Measurements from ENCODE around the gene FOXB2. TPM values are rescaled to one million over a fixed set of nuclear protein-coding genes. Genes with fewer than 3 reads are reported as not detected.
"Not testable (repeated sequence)": the region's sequence is repeated elsewhere in the genome, so short reads cannot be mapped to it uniquely, and the experiment has no call there.

Gene FOXB2
- total RNA-seq, 2 experiments from 2014 or later, result not detected

DNA sequence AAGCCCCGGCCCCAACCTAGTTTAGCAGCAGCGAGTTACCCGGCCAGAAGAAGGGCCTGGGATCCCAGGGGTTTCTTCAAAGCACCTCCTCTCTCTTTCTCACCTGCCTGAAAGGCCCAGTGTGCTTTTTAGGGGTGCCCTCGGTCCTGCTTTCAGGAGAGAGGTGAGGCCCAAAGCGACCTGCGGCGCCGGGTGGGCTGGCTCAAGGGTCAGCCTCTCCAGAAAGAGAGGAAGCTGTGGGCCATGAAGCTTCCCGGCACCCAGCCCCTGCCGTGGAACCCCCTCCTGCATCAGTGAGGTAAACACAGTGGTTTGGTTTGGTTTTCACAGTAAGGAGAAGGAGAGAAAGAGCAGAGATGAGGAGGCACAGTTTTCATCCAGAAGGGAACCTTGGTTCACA lies 4.3 kb downstream of the FOXB2 start:
- ATAC-seq (no peak), DNase-seq (no peak)
- intact Hi-C loops (cut with DNase I, micrococcal nuclease), result loop anchor here in 1 of 2 experiments (5.0 kb wide), 1 partner anchor 129 kb away; no protein-coding TSS in a partner anchor
- ChIA-PET POLR2A (no interaction called here), CTCF (interaction anchor here (0.7 kb wide), 1 partner anchor 49 kb away, joined by 3 read pairs; no protein-coding TSS in a partner anchor)
- peaks cover 2% of the 10 kb centered on the region for H3K36me3 Mint-ChIP-seq (ENCODE audit: low read depth)
- peaks cover 58% of the 10 kb centered on the region for H3K27me3 Mint-ChIP-seq
- H3K4me1 Mint-ChIP-seq, result peaks cover 28% of the 10 kb centered on the region
- no peak overlapping the region for H3K4me3 Mint-ChIP-seq
- no peaks in the 10 kb centered on the region for H3K9me3 Mint-ChIP-seq (ENCODE audit: low read depth)
- no peak overlapping the region for H3K27ac Mint-ChIP-seq

DNA sequence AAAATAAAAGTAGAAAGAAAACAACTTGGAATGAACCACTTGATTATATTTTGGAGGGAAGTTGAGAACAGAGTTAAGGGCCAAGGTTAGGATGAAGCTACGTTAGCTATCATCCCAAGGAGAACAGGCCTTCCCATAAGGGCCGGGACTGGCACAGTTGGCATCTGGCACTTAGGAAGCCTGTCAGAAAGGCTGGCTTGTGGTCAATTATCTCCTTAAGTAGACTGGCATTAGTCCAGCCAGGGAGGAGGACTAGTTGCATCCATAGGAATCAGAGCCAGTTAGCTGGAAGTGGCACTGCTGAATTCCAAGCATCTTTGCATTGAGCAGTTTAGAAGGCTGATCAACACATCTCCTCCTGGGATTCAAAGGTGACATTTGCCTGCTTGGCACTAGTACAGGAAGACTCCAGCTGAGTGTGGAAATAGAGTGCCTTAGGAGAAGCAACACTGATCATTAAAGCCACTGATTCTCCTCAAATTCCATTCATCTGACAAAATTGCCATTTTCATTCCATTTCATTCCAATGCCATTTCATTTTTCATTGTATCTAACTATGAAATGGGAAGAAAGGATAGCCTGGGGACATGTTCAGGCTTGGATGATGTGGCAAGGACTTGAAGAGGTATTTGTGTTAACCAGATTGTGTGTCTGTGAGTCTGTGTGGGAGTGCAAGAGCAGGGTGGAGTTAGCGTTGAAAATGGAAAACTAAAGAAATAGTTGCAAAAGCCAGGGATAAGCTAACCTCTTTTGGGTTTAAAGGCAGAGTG lies 5.5 kb downstream of the FOXB2 start:
- Mint-ChIP-seq H3K4me1 (peaks cover 18% of the 10 kb centered on the region), H3K36me3 (ENCODE audit: low read depth) (peaks cover 2% of the 10 kb centered on the region), H3K27me3 (peaks cover 47% of the 10 kb centered on the region), H3K9me3 (ENCODE audit: low read depth) (no peaks in the 10 kb centered on the region), H3K27ac (no peak overlapping the region), H3K4me3 (no peak overlapping the region)
- no peak for ATAC-seq
- no peak for DNase-seq
- intact Hi-C loops (cut with DNase I, micrococcal nuclease), result loop anchor here in 1 of 2 experiments (5.0 kb wide), 1 partner anchor 127 kb away; no protein-coding TSS in a partner anchor
- ChIA-PET POLR2A (no interaction called here), CTCF (interaction anchor here (0.9 to 1.9 kb wide), 3 partner anchors 8 to 15 kb away, joined by 3 to 7 read pairs (median 4); no protein-coding TSS in a partner anchor)

DNA sequence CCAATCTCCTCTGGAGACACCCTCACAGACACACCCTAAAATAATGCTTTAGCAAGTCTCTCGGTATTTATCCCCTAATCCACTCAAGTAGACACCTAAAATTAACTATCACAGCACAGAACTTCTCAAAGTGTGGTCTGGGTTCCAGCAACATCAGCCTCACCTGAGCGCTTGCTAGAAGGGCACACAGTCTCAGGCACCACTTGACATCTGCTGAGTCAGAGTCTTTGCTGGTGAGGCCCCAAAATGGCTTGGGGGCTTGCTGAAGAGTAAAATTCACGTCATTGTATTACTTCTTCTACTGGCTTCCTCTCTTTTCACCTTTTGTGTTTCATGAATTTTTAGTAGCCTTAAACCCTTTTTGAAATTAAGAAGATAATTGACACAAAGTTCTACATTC lies 9.0 kb downstream of the FOXB2 start:
- Mint-ChIP-seq H3K4me1 (no peaks in the 10 kb centered on the region), H3K27ac (no peak overlapping the region), H3K4me3 (no peak overlapping the region), H3K9me3 (ENCODE audit: low read depth) (no peaks in the 10 kb centered on the region), H3K36me3 (ENCODE audit: low read depth) (no peaks in the 10 kb centered on the region), H3K27me3 (peaks cover 28% of the 10 kb centered on the region)
- ChIA-PET CTCF (no interaction called here), POLR2A (no interaction called here)
- intact Hi-C loops (cut with DNase I, micrococcal nuclease), result no loop called here
- DNase-seq, result no peak
- no peak for ATAC-seq

DNA sequence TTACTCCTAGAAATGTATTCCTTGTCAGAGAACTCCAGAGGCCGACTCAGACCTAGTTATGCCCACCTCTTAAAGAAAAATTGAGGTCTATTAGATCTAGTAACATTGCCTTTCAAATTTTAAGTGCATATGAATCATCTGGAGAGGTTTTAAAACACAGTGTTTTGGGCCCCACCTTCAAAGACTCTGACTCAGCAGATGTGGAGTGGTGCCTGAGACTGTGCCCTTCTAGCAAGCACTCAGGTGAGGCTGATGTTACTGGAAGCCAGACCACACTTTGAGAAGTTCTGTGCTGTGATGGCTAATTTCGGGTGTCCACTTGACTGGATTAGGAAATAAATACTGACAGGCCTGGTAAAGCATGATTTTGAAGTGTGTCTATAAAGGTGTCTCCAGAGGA lies 10.6 kb downstream of the FOXB2 start:
- H3K36me3 Mint-ChIP-seq (ENCODE audit: low read depth), result no peaks in the 10 kb centered on the region
- DNase-seq (no peak), ATAC-seq (no peak)
- H3K4me1 Mint-ChIP-seq, result no peaks in the 10 kb centered on the region
- ChIA-PET CTCF (no interaction called here), POLR2A (no interaction called here)
- H3K9me3 Mint-ChIP-seq (ENCODE audit: low read depth), result no peaks in the 10 kb centered on the region
- no peak overlapping the region for H3K27ac Mint-ChIP-seq
- peaks cover 23% of the 10 kb centered on the region for H3K27me3 Mint-ChIP-seq
- intact Hi-C loops (cut with DNase I, micrococcal nuclease), result no loop called here
- no peak overlapping the region for H3K4me3 Mint-ChIP-seq

DNA sequence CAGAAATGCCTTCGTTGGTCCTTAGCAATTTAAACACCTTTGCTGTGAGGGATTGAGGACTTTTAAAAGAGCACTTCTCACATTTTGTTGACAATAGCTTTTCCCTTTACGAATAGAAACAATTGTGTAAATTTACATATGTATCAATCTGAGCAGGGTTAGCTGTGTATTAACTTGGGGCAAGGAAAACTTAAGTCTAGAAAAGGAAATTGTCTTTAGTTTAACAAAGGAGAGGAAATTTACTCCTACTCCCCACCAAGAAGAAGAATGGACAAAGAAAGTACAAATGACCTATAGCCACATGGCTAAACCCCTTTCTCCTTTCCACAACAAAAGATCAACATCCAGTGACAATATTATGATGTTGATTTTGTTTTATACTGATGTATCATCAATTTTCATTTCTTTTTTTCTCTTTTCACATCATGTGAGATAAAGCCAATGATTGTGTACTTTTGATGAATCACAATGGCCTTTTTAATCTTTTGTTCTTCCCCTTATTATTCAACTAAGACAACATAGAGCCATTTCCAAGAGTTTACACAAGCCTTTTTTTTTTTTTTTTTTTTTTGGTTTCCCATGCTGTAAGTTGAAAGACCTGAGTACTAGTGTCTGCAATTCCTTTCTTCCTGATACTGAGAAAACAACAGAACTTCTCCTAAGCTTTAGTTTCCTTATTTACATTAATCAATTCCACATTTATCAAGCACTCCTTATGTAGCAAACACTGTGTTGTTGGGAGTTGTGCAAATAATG lies 19.0 kb downstream of the FOXB2 start:
- ChIA-PET POLR2A (no interaction called here), CTCF (interaction anchor here (0.5 kb wide), 1 partner anchor 565 kb away, joined by 3 read pairs; no protein-coding TSS in a partner anchor)
- intact Hi-C loops (cut with DNase I, micrococcal nuclease), result no loop called here
- no peak overlapping the region for H3K27ac Mint-ChIP-seq
- no peaks in the 10 kb centered on the region for H3K36me3 Mint-ChIP-seq (ENCODE audit: low read depth)
- no peak for DNase-seq
- no peak overlapping the region for H3K4me3 Mint-ChIP-seq
- no peak for ATAC-seq
- H3K27me3 Mint-ChIP-seq, result peaks cover 17% of the 10 kb centered on the region
- no peaks in the 10 kb centered on the region for H3K4me1 Mint-ChIP-seq
- no peaks in the 10 kb centered on the region for H3K9me3 Mint-ChIP-seq (ENCODE audit: low read depth)

DNA sequence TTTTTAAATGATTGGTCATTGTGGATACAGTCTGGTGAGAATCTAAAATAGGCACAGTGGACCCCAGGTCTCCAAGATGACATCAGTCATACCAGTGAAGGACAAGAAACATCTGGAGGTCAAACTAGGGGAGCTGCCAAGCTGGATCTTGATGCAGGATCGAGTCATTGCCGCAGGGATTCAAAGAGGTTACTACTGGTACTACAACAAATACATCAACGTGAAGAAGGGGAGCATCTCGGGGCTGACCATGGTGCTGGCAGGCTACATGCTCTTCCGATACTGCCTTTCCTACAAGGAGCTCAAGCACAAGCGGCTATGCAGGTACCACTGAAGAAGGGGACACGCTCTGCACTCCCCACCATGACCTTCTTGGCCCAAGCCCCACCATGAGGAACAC lies 20.9 kb downstream of the FOXB2 start:
- no peak overlapping the region for H3K27ac Mint-ChIP-seq
- POLR2A ChIA-PET, result no interaction called here
- H3K9me3 Mint-ChIP-seq (ENCODE audit: low read depth), result no peaks in the 10 kb centered on the region
- no peak for DNase-seq
- H3K4me1 Mint-ChIP-seq, result no peaks in the 10 kb centered on the region
- H3K36me3 Mint-ChIP-seq (ENCODE audit: low read depth), result no peaks in the 10 kb centered on the region
- H3K27me3 Mint-ChIP-seq, result peaks cover 13% of the 10 kb centered on the region
- ATAC-seq, result no peak
- CTCF ChIA-PET, result interaction anchor here (0.6 kb wide), 1 partner anchor 49 kb away, joined by 3 read pairs; no protein-coding TSS in a partner anchor
- intact Hi-C loops (cut with DNase I, micrococcal nuclease), result no loop called here
- no peak overlapping the region for H3K4me3 Mint-ChIP-seq

DNA sequence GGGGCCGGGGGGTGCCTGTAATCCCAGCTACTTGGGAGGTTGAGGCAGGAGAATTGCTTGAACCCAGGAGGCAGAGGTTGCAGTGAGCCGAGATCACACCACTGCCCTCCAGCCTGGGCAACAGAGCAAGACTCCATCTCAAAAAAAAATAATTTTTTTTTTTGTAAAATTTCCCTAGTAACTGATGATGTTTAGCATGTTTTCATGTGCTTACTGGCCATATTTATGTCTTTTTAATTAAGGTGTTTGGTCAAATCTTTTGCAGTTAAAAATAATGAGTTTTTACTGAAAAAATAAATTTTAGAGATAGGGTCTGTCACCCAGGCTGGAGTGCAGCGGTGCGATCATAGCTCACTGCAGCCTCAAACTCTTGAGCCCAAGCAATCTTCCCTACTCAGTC lies 24.3 kb downstream of the FOXB2 start:
- H3K27me3 Mint-ChIP-seq, result peaks cover 10% of the 10 kb centered on the region
- H3K9me3 Mint-ChIP-seq (ENCODE audit: low read depth); DNase-seq; ATAC-seq; H3K4me1 Mint-ChIP-seq; H3K27ac Mint-ChIP-seq; CTCF ChIA-PET; H3K4me3 Mint-ChIP-seq; H3K36me3 Mint-ChIP-seq (ENCODE audit: low read depth); intact Hi-C loops (cut with DNase I, micrococcal nuclease); POLR2A ChIA-PET: not testable (repeated sequence)

DNA sequence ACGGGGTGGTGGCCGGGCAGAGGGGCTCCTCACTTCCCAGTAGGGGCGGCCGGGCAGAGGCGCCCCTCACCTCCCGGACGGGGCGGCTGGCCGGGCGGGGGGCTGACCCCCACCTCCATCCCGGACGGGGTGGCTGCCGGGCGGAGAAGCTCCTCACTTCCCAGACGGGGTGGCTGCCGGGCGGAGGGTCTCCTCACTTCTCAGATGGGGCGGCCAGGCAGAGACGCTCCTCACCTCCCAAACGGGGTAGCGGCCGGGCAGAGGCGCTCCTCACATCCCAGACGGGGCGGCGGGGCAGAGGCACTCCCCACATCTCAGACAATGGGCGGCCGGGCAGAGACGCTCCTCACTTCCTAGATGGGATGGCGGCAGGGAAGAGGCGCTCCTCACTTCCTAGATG lies 41.2 kb downstream of the FOXB2 start:
- CTCF ChIA-PET; H3K4me1 Mint-ChIP-seq; H3K27ac Mint-ChIP-seq; POLR2A ChIA-PET; intact Hi-C loops (cut with DNase I, micrococcal nuclease); H3K36me3 Mint-ChIP-seq (ENCODE audit: low read depth); H3K4me3 Mint-ChIP-seq; ATAC-seq; DNase-seq; H3K27me3 Mint-ChIP-seq; H3K9me3 Mint-ChIP-seq (ENCODE audit: low read depth): not testable (repeated sequence)

DNA sequence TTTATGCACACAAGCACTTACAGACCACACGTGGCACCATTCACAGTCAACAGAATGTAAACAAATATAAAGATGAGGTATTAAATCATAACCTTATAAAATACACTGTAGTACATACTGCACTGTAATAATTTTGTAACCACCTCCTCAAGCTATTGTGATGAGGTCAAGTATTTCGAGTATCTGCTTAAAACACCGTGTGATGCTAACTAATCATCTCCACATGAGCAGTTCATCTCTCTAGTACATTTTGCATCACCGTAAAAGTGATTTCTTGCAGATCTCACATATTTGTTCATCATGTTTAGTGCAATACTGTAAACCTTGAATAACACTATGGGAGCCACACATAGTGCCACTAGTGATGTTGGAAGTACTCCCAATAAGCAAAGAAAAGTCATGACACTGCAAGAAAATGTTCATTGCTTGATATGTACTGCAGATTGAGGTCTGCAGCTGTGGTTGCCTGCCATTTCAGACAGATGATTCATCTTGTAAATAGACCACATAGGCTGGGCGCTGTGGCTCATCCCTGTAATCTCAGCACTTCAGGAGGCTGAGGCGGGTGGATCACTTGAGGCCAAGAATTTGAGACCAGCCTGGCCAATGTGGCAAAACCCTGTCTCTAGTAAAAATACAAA lies 44.3 kb downstream of the FOXB2 start:
- ChIA-PET POLR2A (no interaction called here), CTCF (no interaction called here)
- H3K4me3 Mint-ChIP-seq, result no peak overlapping the region
- DNase-seq, result no peak
- no peaks in the 10 kb centered on the region for H3K36me3 Mint-ChIP-seq (ENCODE audit: low read depth)
- H3K27ac Mint-ChIP-seq, result no peak overlapping the region
- no peak for ATAC-seq
- no peaks in the 10 kb centered on the region for H3K9me3 Mint-ChIP-seq (ENCODE audit: low read depth)
- H3K27me3 Mint-ChIP-seq, result no peaks in the 10 kb centered on the region
- intact Hi-C loops (cut with DNase I, micrococcal nuclease), result no loop called here
- H3K4me1 Mint-ChIP-seq, result no peaks in the 10 kb centered on the region

DNA sequence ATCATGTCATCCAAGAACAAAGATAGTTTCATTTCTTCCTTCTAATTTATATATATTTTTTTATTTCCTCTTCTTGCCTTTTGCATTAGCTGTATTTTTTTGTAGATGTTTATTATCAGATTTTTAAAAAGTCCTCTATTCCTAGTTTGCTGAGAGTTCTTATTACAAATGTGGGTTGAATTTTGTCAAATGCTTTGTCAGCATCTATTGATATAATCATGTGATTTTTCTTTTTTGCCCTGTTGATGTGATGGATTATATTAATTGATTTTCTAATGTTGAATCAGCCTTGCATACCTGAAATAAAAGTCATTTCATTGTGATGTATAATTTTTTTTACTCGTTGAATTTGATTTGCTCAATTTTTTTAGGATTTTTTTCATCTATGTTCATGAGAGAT lies 46.9 kb downstream of the FOXB2 start:
- Mint-ChIP-seq H3K4me1 (no peaks in the 10 kb centered on the region), H3K27me3 (peaks cover 3% of the 10 kb centered on the region), H3K9me3 (ENCODE audit: low read depth) (no peaks in the 10 kb centered on the region), H3K36me3 (ENCODE audit: low read depth) (no peaks in the 10 kb centered on the region), H3K27ac (no peak overlapping the region), H3K4me3 (no peak overlapping the region)
- no peak for DNase-seq
- intact Hi-C loops (cut with DNase I, micrococcal nuclease), result no loop called here
- ChIA-PET POLR2A (no interaction called here), CTCF (no interaction called here)
- no peak for ATAC-seq

Data from activated CD4-positive, alpha-beta T cell treated with anti-CD3 and anti-CD28 coated beads for 36 hours (primary cell).